H9 (cell line): ENCODE measurements around the gene RDH13. TPM values are rescaled to one million over a fixed set of nuclear protein-coding genes. Genes with fewer than 3 reads are reported as not detected.
A peak's percentile ranks its signal among the peaks of the same experiment; 100 is the strongest.

Source experiments
- DNase-seq: peaks from one replicate; pipeline ENCODE4 v3.0.0-alpha.2; 2017
- H2AFZ ChIP-seq: one replicate; pipeline ENCODE4 v1.6.1; 2013; ENCODE audit warnings: mild to moderate bottlenecking, low read length, control low read depth, moderate library complexity
- H2AK5ac ChIP-seq: 2 replicates; pipeline ENCODE4 v1.6.1; 2013; ENCODE audit warnings: low read length, control low read depth, mixed read lengths; ENCODE audit not compliant: insufficient read length
- H2BK120ac ChIP-seq: one replicate; pipeline ENCODE4 v1.6.1; 2013; ENCODE audit warnings: low read depth, mild to moderate bottlenecking, low read length, control low read depth, inconsistent platforms; ENCODE audit not compliant: poor library complexity, severe bottlenecking
- H2BK12ac ChIP-seq: 2 replicates; pipeline ENCODE4 v1.6.1; 2013; ENCODE audit warnings: low read length, control low read depth, mixed read lengths, low read depth; ENCODE audit not compliant: insufficient read length
- H2BK15ac ChIP-seq: 2 replicates; pipeline ENCODE4 v1.6.1; 2013; ENCODE audit warnings: low read depth, low read length, control low read depth
- H2BK20ac ChIP-seq: one replicate; pipeline ENCODE4 v1.6.1; 2013; ENCODE audit warnings: low read depth, mild to moderate bottlenecking, low read length, control low read depth, inconsistent platforms; ENCODE audit not compliant: poor library complexity, severe bottlenecking
- H2BK5ac ChIP-seq: 2 replicates; pipeline ENCODE4 v1.6.1; 2013; ENCODE audit warnings: low read length, control low read depth, mixed read lengths; ENCODE audit not compliant: insufficient read length
- H3K14ac ChIP-seq: 2 replicates; pipeline ENCODE4 v1.6.1; 2013; ENCODE audit warnings: low read length, control low read depth; ENCODE audit not compliant: insufficient read depth
- H3K18ac ChIP-seq: 2 replicates; pipeline ENCODE4 v1.6.1; 2013; ENCODE audit warnings: low read depth, mild to moderate bottlenecking, mixed read lengths, low read length, control low read depth; ENCODE audit not compliant: insufficient read length
- H3K23ac ChIP-seq: 2 replicates; pipeline ENCODE4 v1.6.1; 2013; ENCODE audit warnings: low read length, control low read depth, mixed read lengths, low read depth; ENCODE audit not compliant: insufficient read length
- H3K23me2 ChIP-seq: 2 replicates; pipeline ENCODE4 v1.6.1; 2013; ENCODE audit warnings: low read depth, mild to moderate bottlenecking, mixed read lengths, low read length, control low read depth; ENCODE audit not compliant: insufficient read length, poor library complexity, severe bottlenecking
- H3K27ac ChIP-seq: 2 replicates; pipeline ENCODE4 v1.5.1; 2013; ENCODE audit warnings: low read length, control low read depth, mixed read lengths, low read depth; ENCODE audit not compliant: insufficient read length
- H3K27me3 ChIP-seq: 2 replicates; pipeline ENCODE4 v1.6.1; 2013; ENCODE audit warnings: low read length, control low read depth, inconsistent platforms; ENCODE audit not compliant: insufficient read depth
- H3K4ac ChIP-seq: 2 replicates; pipeline ENCODE4 v1.6.1; 2013; ENCODE audit warnings: low read depth, mild to moderate bottlenecking, control low read depth, inconsistent platforms, low read length, moderate library complexity
- H3K4me1 ChIP-seq: 2 replicates; pipeline ENCODE4 v1.6.1; 2013; ENCODE audit warnings: low read length, control low read depth, inconsistent platforms; ENCODE audit not compliant: insufficient read depth
- H3K4me2 ChIP-seq: 2 replicates; pipeline ENCODE4 v1.6.1; 2013; ENCODE audit warnings: low read length, control low read depth, mixed read lengths; ENCODE audit not compliant: insufficient read length, insufficient read depth
- H3K56ac ChIP-seq: 2 replicates; pipeline ENCODE4 v1.6.1; 2013; ENCODE audit warnings: low read depth, mild to moderate bottlenecking, mixed read lengths, low read length, control low read depth; ENCODE audit not compliant: insufficient read length
- H3K79me1 ChIP-seq: 2 replicates; pipeline ENCODE4 v1.6.1; 2013; ENCODE audit warnings: low read depth, mild to moderate bottlenecking, moderate library complexity, low read length, control low read depth, inconsistent platforms; ENCODE audit not compliant: insufficient read depth, poor library complexity, severe bottlenecking
- H3K79me2 ChIP-seq: 2 replicates; pipeline ENCODE4 v1.6.1; 2013; ENCODE audit warnings: low read length, control low read depth, inconsistent platforms; ENCODE audit not compliant: insufficient read depth
- H3K9ac ChIP-seq: 2 replicates; pipeline ENCODE4 v1.6.1; 2013; ENCODE audit warnings: low read length, control low read depth, mixed read lengths; ENCODE audit not compliant: insufficient read length; ENCODE audit errors: extremely low read depth
- H3K9me3 ChIP-seq: one replicate; pipeline ENCODE4 v1.6.1; 2013; ENCODE audit warnings: low read depth, low read length, inconsistent platforms; ENCODE audit not compliant: control insufficient read depth
- H3T11ph ChIP-seq: one replicate; pipeline ENCODE4 v1.6.1; 2013; ENCODE audit warnings: mild to moderate bottlenecking, low read length, control low read depth, inconsistent platforms
- H4K20me1 ChIP-seq: one replicate; pipeline ENCODE4 v1.6.1; 2013; ENCODE audit not compliant: control insufficient read depth, insufficient read length, insufficient read depth
- H4K5ac ChIP-seq: 2 replicates; pipeline ENCODE4 v1.6.1; 2013; ENCODE audit warnings: low read depth, mild to moderate bottlenecking, mixed read lengths, low read length, control low read depth; ENCODE audit not compliant: insufficient read length
- H4K8ac ChIP-seq: replicated peaks from 2 replicates; pipeline ENCODE4 v1.6.1; 2013; ENCODE audit warnings: low read length, control low read depth, mixed read lengths, low read depth; ENCODE audit not compliant: insufficient read length
- H4K91ac ChIP-seq: 2 replicates; pipeline ENCODE4 v1.6.1; 2013; ENCODE audit warnings: low read depth, mild to moderate bottlenecking, moderate library complexity, mixed read lengths, low read length, control low read depth; ENCODE audit not compliant: insufficient read length
- H3K27ac Mint-ChIP-seq, 3 experiments: 2 replicates in 2 of 3; 3 replicates in 1 of 3; pipeline ENCODE4 v1.8.0; 2020 to 2021; ENCODE audit warnings: mixed read lengths in 3 of 3, mild to moderate bottlenecking in 1 of 3, moderate library complexity in 1 of 3
- H3K27me3 Mint-ChIP-seq: 2 replicates; pipeline ENCODE4 v1.8.0; 2021; ENCODE audit warnings: low read depth, mild to moderate bottlenecking, moderate library complexity, mixed read lengths
- H3K36me3 Mint-ChIP-seq, 3 experiments: 2 replicates in 2 of 3; 3 replicates in 1 of 3; pipeline ENCODE4 v1.8.0; 2020 to 2021; ENCODE audit warnings: low read depth in 3 of 3, mixed read lengths in 3 of 3; ENCODE audit not compliant: insufficient read depth in 1 of 3
- H3K4me1 Mint-ChIP-seq, 2 experiments: 2 replicates each; pipeline ENCODE4 v1.8.0; 2020; ENCODE audit warnings: mixed read lengths in 2 of 2
- H3K4me3 Mint-ChIP-seq, 2 experiments: 2 replicates in 1 of 2; 3 replicates in 1 of 2; pipeline ENCODE4 v1.8.0; 2020 to 2021; ENCODE audit warnings: mild to moderate bottlenecking in 2 of 2, mixed read lengths in 2 of 2, moderate library complexity in 1 of 2
- H3K9me3 Mint-ChIP-seq, 2 experiments: 2 replicates in 1 of 2; 3 replicates in 1 of 2; pipeline ENCODE4 v1.8.0; 2020; ENCODE audit warnings: mild to moderate bottlenecking in 2 of 2, mixed read lengths in 2 of 2, moderate library complexity in 1 of 2
- WGBS: extraction: QIAGEN DNeasy Blood & Tissue Kit; methylation state at CpG from one replicate; pipeline ENCODE4 v1.1.7; 2013; ENCODE audit warnings: missing lambda C conversion rate, low lambda C conversion rate, mixed read lengths; ENCODE audit not compliant: insufficient read length; ENCODE audit errors: extremely low coverage; 5-methylcytosine and 5-hydroxymethylcytosine counted together
- total RNA-seq: library from RNA; stranded (reverse); gene quantifications from 2 replicates; pipeline ENCODE4 v1.2.1, GENCODE V29; 2021
- TF ChIP-seq, protein P1 (sequence below): fragments of 200-600 bp; sonication (generic); conservative IDR thresholded peaks from 3 replicates; pipeline ENCODE4 v1.8.0; 2021; ENCODE audit warnings: antibody characterized with exemption, mild to moderate bottlenecking

Gene RDH13
- total RNA-seq, 1 experiment from 2014 or later, result 21.5 TPM

DNA sequence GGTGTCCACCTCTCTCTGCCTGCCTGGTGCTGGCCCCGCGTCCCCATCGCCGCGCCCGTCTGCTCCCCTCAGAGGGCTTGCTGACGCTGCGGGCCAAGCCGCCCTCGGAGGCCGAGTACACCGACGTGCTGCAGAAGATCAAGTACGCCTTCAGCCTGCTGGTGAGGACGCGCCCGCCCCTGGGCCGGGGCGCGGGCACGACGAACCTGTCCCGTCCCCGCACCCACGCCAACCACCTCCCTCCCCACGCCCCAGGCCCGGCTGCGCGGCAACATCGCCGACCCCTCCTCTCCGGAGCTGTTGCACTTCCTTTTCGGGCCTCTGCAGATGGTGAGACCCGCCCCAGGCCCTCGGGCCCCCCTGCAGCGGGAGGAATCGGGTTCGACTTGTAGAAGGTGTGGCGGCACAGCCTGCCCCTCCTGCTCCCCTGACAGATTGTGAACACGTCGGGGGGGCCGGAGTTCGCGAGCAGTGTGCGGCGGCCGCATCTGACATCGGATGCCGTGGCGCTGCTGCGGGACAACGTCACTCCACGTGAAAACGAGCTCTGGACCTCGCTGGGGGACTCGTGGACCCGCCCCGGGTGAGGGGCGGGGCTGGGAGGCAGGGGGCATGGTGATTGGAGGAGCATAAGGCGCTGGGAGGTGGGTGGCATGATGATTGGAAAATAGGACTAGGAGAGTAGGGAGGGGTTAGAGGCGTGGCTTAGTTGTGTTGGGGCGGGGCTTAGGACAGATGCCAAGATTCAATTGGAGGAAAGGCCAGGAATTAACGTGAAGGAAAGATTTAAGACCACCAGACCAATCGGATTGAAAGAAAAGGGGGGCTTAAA is 19.3 kb upstream of the RDH13 start:
- H3K4me1 ChIP-seq, result peaks cover 4% of the 10 kb centered on the region; the same call in 1 of the 2 replicates
- H3K79me2 ChIP-seq, result no peaks in the 10 kb centered on the region
- peak; percentile 97 for DNase-seq
- peaks cover 29% of the 10 kb centered on the region for H3K23me2 ChIP-seq
- no peaks in the 10 kb centered on the region for H4K20me1 ChIP-seq
- H2BK120ac ChIP-seq, result no peak overlapping the region
- H4K5ac ChIP-seq, result no peak overlapping the region
- no peak overlapping the region for H3K56ac ChIP-seq
- H2BK5ac ChIP-seq, result no peak overlapping the region
- no peak overlapping the region for H2BK15ac ChIP-seq
- peaks cover 60% of the 10 kb centered on the region for H3K27me3 Mint-ChIP-seq
- no peak overlapping the region for H3K4ac ChIP-seq
- H3K9ac ChIP-seq, result peak overlapping the region; percentile 24
- H3K23ac ChIP-seq, result no peak overlapping the region
- peak overlapping the region; percentile 73 for H3K4me2 ChIP-seq
- no peak overlapping the region for H2BK12ac ChIP-seq
- H3T11ph ChIP-seq, result no peak overlapping the region
- H3K36me3 Mint-ChIP-seq, result peaks cover 7 to 11% (median 10%) of the 10 kb centered on the region in 3 experiments; a peak in 6 of 7 replicates
- H3K9me3 Mint-ChIP-seq, result peaks cover 0 to 3% of the 10 kb centered on the region in 2 experiments; a peak in 1 of 5 replicates
- H3K27me3 ChIP-seq, result no peaks in the 10 kb centered on the region; the same call in 1 of the 2 replicates
- peak overlapping the region; percentile 79 for H3K14ac ChIP-seq
- no peak overlapping the region for H2BK20ac ChIP-seq
- no peak overlapping the region for H4K8ac ChIP-seq
- no peaks in the 10 kb centered on the region for H3K79me1 ChIP-seq
- H3K18ac ChIP-seq, result peak overlapping the region; percentile 85
- TF ChIP-seq, protein P1, sequence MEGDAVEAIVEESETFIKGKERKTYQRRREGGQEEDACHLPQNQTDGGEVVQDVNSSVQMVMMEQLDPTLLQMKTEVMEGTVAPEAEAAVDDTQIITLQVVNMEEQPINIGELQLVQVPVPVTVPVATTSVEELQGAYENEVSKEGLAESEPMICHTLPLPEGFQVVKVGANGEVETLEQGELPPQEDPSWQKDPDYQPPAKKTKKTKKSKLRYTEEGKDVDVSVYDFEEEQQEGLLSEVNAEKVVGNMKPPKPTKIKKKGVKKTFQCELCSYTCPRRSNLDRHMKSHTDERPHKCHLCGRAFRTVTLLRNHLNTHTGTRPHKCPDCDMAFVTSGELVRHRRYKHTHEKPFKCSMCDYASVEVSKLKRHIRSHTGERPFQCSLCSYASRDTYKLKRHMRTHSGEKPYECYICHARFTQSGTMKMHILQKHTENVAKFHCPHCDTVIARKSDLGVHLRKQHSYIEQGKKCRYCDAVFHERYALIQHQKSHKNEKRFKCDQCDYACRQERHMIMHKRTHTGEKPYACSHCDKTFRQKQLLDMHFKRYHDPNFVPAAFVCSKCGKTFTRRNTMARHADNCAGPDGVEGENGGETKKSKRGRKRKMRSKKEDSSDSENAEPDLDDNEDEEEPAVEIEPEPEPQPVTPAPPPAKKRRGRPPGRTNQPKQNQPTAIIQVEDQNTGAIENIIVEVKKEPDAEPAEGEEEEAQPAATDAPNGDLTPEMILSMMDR, result no peak
- WGBS, result no CpG with 5 or more reads among the region's 64 CpGs
- H3K27ac ChIP-seq, result no peak overlapping the region
- peak overlapping the region; percentile 73 to 87 for H3K4me3 Mint-ChIP-seq
- H2AFZ ChIP-seq, result no peak overlapping the region
- peak overlapping the region in 2 of 3 experiments; percentile 48 to 81; a peak in 1 of 7 replicates for H3K27ac Mint-ChIP-seq
- no peaks in the 10 kb centered on the region for H3K9me3 ChIP-seq
- H2AK5ac ChIP-seq, result no peak overlapping the region
- H4K91ac ChIP-seq, result no peak overlapping the region
- H3K4me1 Mint-ChIP-seq, result peaks cover 16 to 42% of the 10 kb centered on the region in 2 experiments
